Loucy (cell line): ENCODE results near the gene RIMBP2.

ENCODE experiments used
- H2AFZ ChIP-seq: fragments of 200-600 bp; sonication (generic); 2 replicates; pipeline ENCODE4 v1.6.0; 2016; ENCODE audit warnings: antibody characterized with exemption, mild to moderate bottlenecking, low read length, moderate library complexity
- H3F3A ChIP-seq: fragments of 200-600 bp; 2 replicates; pipeline ENCODE4 v1.6.0; 2016; ENCODE audit warnings: antibody characterized with exemption, low read depth, mild to moderate bottlenecking
- H3K27me3 ChIP-seq: fragments of 200-600 bp; sonication (generic); 2 replicates; pipeline ENCODE4 v1.6.1; 2014; ENCODE audit warnings: low read length, mild to moderate bottlenecking; ENCODE audit not compliant: insufficient read depth, poor library complexity, severe bottlenecking
- H3K36me3 ChIP-seq: fragments of 200-600 bp; sonication (generic); 2 replicates; pipeline ENCODE4 v1.6.1; 2016; ENCODE audit warnings: low read length; ENCODE audit not compliant: insufficient read depth
- H3K4me1 ChIP-seq: fragments of 200-600 bp; sonication (generic); 2 replicates; pipeline ENCODE4 v1.5.1; 2014; ENCODE audit warnings: low read length, mild to moderate bottlenecking; ENCODE audit not compliant: insufficient read depth, poor library complexity, severe bottlenecking
- H3K4me2 ChIP-seq: fragments of 200-600 bp; sonication (generic); 2 replicates; pipeline ENCODE4 v1.6.0; 2014; ENCODE audit warnings: antibody characterized with exemption, low read length, low read depth, mild to moderate bottlenecking; ENCODE audit not compliant: poor library complexity, severe bottlenecking
- H3K4me3 ChIP-seq: fragments of 200-600 bp; sonication (generic); 2 replicates; pipeline ENCODE4 v1.5.1; 2014; ENCODE audit warnings: low read length, mild to moderate bottlenecking, mixed read lengths; ENCODE audit not compliant: poor library complexity, severe bottlenecking
- H3K79me2 ChIP-seq: fragments of 200-600 bp; sonication (generic); 2 replicates; pipeline ENCODE4 v1.6.1; 2014; ENCODE audit warnings: low read length; ENCODE audit not compliant: insufficient read depth
- H3K9ac ChIP-seq: fragments of 200-600 bp; sonication (generic); 2 replicates; pipeline ENCODE4 v1.6.0; 2014; ENCODE audit warnings: mild to moderate bottlenecking, low read depth, low read length, moderate library complexity; ENCODE audit not compliant: poor library complexity, severe bottlenecking
- H3K9me2 ChIP-seq: fragments of 200-600 bp; sonication (generic); replicated peaks from 2 replicates; pipeline ENCODE4 v1.6.1; 2016; ENCODE audit warnings: low read depth, low read length, mixed read lengths
- H3K9me3 ChIP-seq: fragments of 200-600 bp; sonication (generic); 2 replicates; pipeline ENCODE4 v1.6.1; 2014; ENCODE audit warnings: mild to moderate bottlenecking, antibody characterized with exemption, low read length, low read depth; ENCODE audit not compliant: insufficient read depth
- H4K20me1 ChIP-seq: fragments of 200-600 bp; sonication (generic); 2 replicates; pipeline ENCODE4 v1.6.0; 2014; ENCODE audit warnings: antibody characterized with exemption, low read length, mild to moderate bottlenecking; ENCODE audit not compliant: insufficient read depth, poor library complexity, severe bottlenecking
- EZH2phosphoT487 ChIP-seq: fragments of 200-600 bp; IDR thresholded peaks from 2 replicates; pipeline ENCODE4 v1.6.1; 2018; ENCODE audit warnings: antibody characterized with exemption, mild to moderate bottlenecking, moderate library complexity, borderline replicate concordance
- TF ChIP-seq, protein P1 (sequence below): fragments of 200-600 bp; sonication (generic); conservative IDR thresholded peaks from 2 replicates; pipeline ENCODE4 v1.5.1; 2014; ENCODE audit warnings: mild to moderate bottlenecking, antibody characterized with exemption, low read length

Gene RIMBP2

DNA sequence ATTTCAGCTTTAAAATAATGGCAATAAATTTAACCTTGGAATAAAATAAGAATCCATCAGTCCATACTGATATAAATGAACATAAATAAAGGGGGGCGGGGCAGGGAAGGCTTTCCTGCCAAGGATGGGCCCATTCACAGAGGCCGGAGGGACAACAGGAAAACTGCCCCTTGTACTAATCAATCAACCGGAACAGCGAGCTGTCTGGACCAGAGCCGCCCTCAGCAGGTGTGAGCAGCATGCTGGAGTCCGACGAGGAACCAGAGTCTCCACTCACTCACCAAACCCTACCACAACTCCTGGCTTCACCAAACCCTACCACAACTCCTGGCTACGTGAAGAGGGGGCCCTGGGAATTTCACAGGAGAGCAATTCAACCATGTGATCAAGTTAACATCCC is 51.3 kb downstream of the RIMBP2 start:
- Histone ChIP-seq H3K9me2 (no peaks in the 10 kb centered on the region), H4K20me1 (no peaks in the 10 kb centered on the region), H3K27me3 (no peaks in the 10 kb centered on the region), H3F3A (no peaks in the 10 kb centered on the region), H3K4me1 (no peaks in the 10 kb centered on the region), H3K4me3 (no peak overlapping the region), H3K4me2 (no peak overlapping the region), H3K36me3 (no peaks in the 10 kb centered on the region), H2AFZ (no peak overlapping the region), H3K79me2 (no peaks in the 10 kb centered on the region), H3K9ac (no peak overlapping the region), H3K9me3 (peaks cover 12% of the 10 kb centered on the region; the same call in 1 of the 2 replicates)
- TF ChIP-seq, protein P1, sequence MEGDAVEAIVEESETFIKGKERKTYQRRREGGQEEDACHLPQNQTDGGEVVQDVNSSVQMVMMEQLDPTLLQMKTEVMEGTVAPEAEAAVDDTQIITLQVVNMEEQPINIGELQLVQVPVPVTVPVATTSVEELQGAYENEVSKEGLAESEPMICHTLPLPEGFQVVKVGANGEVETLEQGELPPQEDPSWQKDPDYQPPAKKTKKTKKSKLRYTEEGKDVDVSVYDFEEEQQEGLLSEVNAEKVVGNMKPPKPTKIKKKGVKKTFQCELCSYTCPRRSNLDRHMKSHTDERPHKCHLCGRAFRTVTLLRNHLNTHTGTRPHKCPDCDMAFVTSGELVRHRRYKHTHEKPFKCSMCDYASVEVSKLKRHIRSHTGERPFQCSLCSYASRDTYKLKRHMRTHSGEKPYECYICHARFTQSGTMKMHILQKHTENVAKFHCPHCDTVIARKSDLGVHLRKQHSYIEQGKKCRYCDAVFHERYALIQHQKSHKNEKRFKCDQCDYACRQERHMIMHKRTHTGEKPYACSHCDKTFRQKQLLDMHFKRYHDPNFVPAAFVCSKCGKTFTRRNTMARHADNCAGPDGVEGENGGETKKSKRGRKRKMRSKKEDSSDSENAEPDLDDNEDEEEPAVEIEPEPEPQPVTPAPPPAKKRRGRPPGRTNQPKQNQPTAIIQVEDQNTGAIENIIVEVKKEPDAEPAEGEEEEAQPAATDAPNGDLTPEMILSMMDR: no peak
- TF ChIP-seq EZH2phosphoT487: no peak

DNA sequence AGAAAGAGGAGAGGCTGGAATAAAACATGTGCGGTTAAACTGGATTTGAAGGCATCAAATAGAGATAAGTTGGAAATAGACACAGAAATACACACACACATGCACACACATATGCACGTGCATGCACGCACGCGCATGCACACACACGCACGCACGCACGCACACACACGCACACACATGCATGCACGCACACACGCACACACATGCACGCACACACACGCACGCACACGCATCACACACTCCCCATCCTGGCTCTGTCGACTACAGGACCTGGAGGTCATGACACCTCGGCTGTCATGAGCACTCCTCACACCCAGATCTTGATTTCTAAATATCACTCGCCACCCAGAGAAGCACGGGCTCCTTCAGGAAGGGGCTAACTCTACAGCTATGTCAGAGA is 51.8 kb downstream of the RIMBP2 start:
- Histone ChIP-seq H4K20me1 (no peaks in the 10 kb centered on the region), H3F3A (no peaks in the 10 kb centered on the region), H3K9me2 (no peaks in the 10 kb centered on the region), H3K79me2 (no peaks in the 10 kb centered on the region), H2AFZ (no peak overlapping the region), H3K9me3 (peaks cover 10% of the 10 kb centered on the region; the same call in 1 of the 2 replicates), H3K27me3 (no peaks in the 10 kb centered on the region), H3K4me3 (no peak overlapping the region), H3K36me3 (no peaks in the 10 kb centered on the region), H3K9ac (no peak overlapping the region), H3K4me1 (no peaks in the 10 kb centered on the region), H3K4me2 (no peak overlapping the region)
- TF ChIP-seq EZH2phosphoT487: no peak
- TF ChIP-seq, protein P1: no peak

DNA sequence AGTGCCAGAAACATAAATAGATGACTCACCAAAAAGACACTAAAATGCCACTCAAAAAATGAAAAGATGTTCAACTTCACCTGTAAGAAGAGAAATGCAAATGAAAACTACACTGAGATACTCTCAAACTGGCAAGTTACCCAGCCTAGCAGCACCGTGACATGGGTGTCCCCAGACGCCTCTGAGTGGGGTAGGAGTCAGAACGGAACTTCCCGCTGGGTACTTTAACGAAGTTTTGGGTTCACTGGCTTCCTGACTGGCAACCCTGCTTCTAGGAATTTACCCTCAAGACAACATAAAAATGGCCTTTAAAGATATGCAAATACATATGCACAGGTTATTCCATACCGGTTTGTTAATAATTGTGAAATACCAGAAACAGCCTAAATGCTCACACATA is 52.6 kb downstream of the RIMBP2 start:
- no peaks in the 10 kb centered on the region for H3K36me3 ChIP-seq
- H3K9ac ChIP-seq: no peak overlapping the region
- H3K27me3 ChIP-seq: no peaks in the 10 kb centered on the region
- H3K4me3 ChIP-seq: no peak overlapping the region
- no peak overlapping the region for H2AFZ ChIP-seq
- H3K9me3 ChIP-seq: peaks cover 10% of the 10 kb centered on the region; the same call in 1 of the 2 replicates
- no peaks in the 10 kb centered on the region for H3F3A ChIP-seq
- H3K79me2 ChIP-seq: no peaks in the 10 kb centered on the region
- TF ChIP-seq EZH2phosphoT487: no peak
- TF ChIP-seq, protein P1: no peak
- H3K4me1 ChIP-seq: no peaks in the 10 kb centered on the region
- H4K20me1 ChIP-seq: no peaks in the 10 kb centered on the region
- H3K9me2 ChIP-seq: no peaks in the 10 kb centered on the region
- H3K4me2 ChIP-seq: no peak overlapping the region
